WERI-Rb-1 (cell line): ENCODE measurements around the gene ITPR3.

ENCODE experiments used
- DNase-seq: peaks from one replicate; pipeline ENCODE4 v3.0.0-alpha.2; 2020
- H3K27ac ChIP-seq: fragments of 250-450 bp; sonication (Bioruptor Pico); 2 replicates; pipeline ENCODE4 v1.5.1; 2020; ENCODE audit warnings: mild to moderate bottlenecking, moderate library complexity
- H3K27me3 ChIP-seq: fragments of 250-450 bp; sonication (Bioruptor Pico); 2 replicates; pipeline ENCODE4 v1.5.1; 2021; ENCODE audit warnings: mild to moderate bottlenecking, low read depth, moderate library complexity; ENCODE audit not compliant: insufficient read depth, severe bottlenecking
- H3K36me3 ChIP-seq: fragments of 250-450 bp; sonication (Bioruptor Pico); 2 replicates; pipeline ENCODE4 v1.5.1; 2020; ENCODE audit warnings: mild to moderate bottlenecking, moderate library complexity
- H3K4me3 ChIP-seq: 2 replicates; pipeline ENCODE4 v1.5.1; 2011; ENCODE audit warnings: low read depth, mild to moderate bottlenecking, control low read depth, low read length
- H3K9me3 ChIP-seq: fragments of 250-450 bp; sonication (Bioruptor Pico); 2 replicates; pipeline ENCODE4 v1.5.1; 2021; ENCODE audit warnings: mild to moderate bottlenecking, moderate library complexity; ENCODE audit not compliant: severe bottlenecking
- CTCF ChIP-seq: IDR thresholded peaks from 2 replicates; pipeline ENCODE4 v1.5.1; 2011; ENCODE audit warnings: low read depth, mild to moderate bottlenecking, control low read depth, inconsistent platforms, low read length

Gene ITPR3

GRCh38 chr6:33577718-33578117 is 43.4 kb upstream of the ITPR3 start:
- Histone ChIP-seq H3K36me3 (peaks cover 45% of the 10 kb centered on the region), H3K4me3 (no peak overlapping the region), H3K9me3 (no peaks in the 10 kb centered on the region), H3K27me3 (no peaks in the 10 kb centered on the region), H3K27ac (no peak overlapping the region)
- DNase-seq = no peak
- no peak for TF ChIP-seq CTCF

- Histone ChIP-seq H3K36me3 (peaks cover 45% of the 10 kb centered on the region), H3K9me3 (no peaks in the 10 kb centered on the region), H3K4me3 (no peak overlapping the region), H3K27me3 (no peaks in the 10 kb centered on the region), H3K27ac (no peak overlapping the region)
- no peak for TF ChIP-seq CTCF
- DNase-seq = no peak
Measured at GRCh38 chr6:33578164-33578563, 43.0 kb upstream of the ITPR3 start.

- no peak for DNase-seq
- Histone ChIP-seq H3K9me3 (no peaks in the 10 kb centered on the region), H3K4me3 (no peak overlapping the region), H3K27ac (no peak overlapping the region), H3K27me3 (no peaks in the 10 kb centered on the region), H3K36me3 (peaks cover 45% of the 10 kb centered on the region)
- no peak for TF ChIP-seq CTCF
Measured at GRCh38 chr6:33578588-33579011, 42.5 kb upstream of the ITPR3 start.

GRCh38 chr6:33579828-33580714 is 41.1 kb upstream of the ITPR3 start, which contains the start of gene BAK1:
Gene BAK1, minus strand, starts transcription at chr6:33580276. Its CDS starts 2,672 bp downstream, at chr6:33577604.
- Histone ChIP-seq H3K27me3 (no peaks in the 10 kb centered on the region), H3K36me3 (peaks cover 30% of the 10 kb centered on the region), H3K4me3 (peak within 1 kb of the TSS; percentile 63), H3K9me3 (no peaks in the 10 kb centered on the region), H3K27ac (peak within 1 kb of the TSS; percentile 55)
- peak; percentile 99 for DNase-seq
- peak; percentile 80 for TF ChIP-seq CTCF

GRCh38 chr6:33581186-33581585 is 39.9 kb upstream of the ITPR3 start:
- Histone ChIP-seq H3K27me3 (no peaks in the 10 kb centered on the region), H3K27ac (no peak overlapping the region), H3K9me3 (no peaks in the 10 kb centered on the region), H3K36me3 (peaks cover 19% of the 10 kb centered on the region), H3K4me3 (no peak overlapping the region)
- no peak for TF ChIP-seq CTCF
- no peak for DNase-seq
